Activated B cell treated with CpG ODN at 0.5 μM for 24 hours (primary cell): ENCODE results near the gene MLPH. TPM values are rescaled to one million over a fixed set of nuclear protein-coding genes. Genes with fewer than 3 reads are reported as not detected.

Experiments used
- ATAC-seq: fragments of 200-7000 bp; cut with Tn5 transposase; one replicate; pipeline ENCODE4 v1.10.0; 2021; ENCODE audit warnings: low read depth, mild to moderate bottlenecking, moderate library complexity
- CTCF ChIA-PET: fragments of 350-600 bp; sonication (Branson Sonifier 250); formaldehyde crosslinking; loops from one replicate; lab custom pipeline; 2021; ENCODE audit warnings: antibody characterized with exemption; lab: Charles Lee
- POLR2A ChIA-PET: fragments of 350-600 bp; sonication (Branson Sonifier 250); formaldehyde crosslinking; loops from one replicate; lab custom pipeline; 2021; ENCODE audit warnings: antibody characterized with exemption; lab: Charles Lee
- DNase-seq: peaks from one replicate; pipeline ENCODE4 v3.0.0; 2022
- H3K27ac Mint-ChIP-seq: one replicate; pipeline ENCODE4 v1.8.0; 2020; ENCODE audit warnings: mixed read lengths
- H3K27me3 Mint-ChIP-seq: one replicate; pipeline ENCODE4 v1.8.0; 2021; ENCODE audit warnings: mixed read lengths
- H3K36me3 Mint-ChIP-seq: one replicate; pipeline ENCODE4 v1.8.0; 2021; ENCODE audit warnings: low read depth, mixed read lengths
- H3K4me1 Mint-ChIP-seq: one replicate; pipeline ENCODE4 v1.8.0; 2021; ENCODE audit warnings: mixed read lengths
- H3K4me3 Mint-ChIP-seq: one replicate; pipeline ENCODE4 v1.8.0; 2020; ENCODE audit warnings: mild to moderate bottlenecking, mixed read lengths
- H3K9me3 Mint-ChIP-seq: one replicate; pipeline ENCODE4 v1.8.0; 2020; ENCODE audit warnings: mixed read lengths
- intact Hi-C: fragments of 100-400 bp; cut with micrococcal nuclease; formaldehyde crosslinking; loops from one replicate; pipeline ENCODE4 v1.15.1; 2024
- total RNA-seq: library from RNA; stranded (reverse); gene quantifications from 2 replicates; pipeline ENCODE4 v1.2.3, GENCODE V29; 2022
- TF ChIP-seq, protein P1 (sequence below): fragments of 200-600 bp; IDR thresholded peaks from one replicate; pipeline ENCODE4 v1.8.0; 2022; ENCODE audit warnings: antibody characterized with exemption, mild to moderate bottlenecking

The MLPH gene
- total RNA-seq, 1 donor from 2014 or later, result not detected

DNA sequence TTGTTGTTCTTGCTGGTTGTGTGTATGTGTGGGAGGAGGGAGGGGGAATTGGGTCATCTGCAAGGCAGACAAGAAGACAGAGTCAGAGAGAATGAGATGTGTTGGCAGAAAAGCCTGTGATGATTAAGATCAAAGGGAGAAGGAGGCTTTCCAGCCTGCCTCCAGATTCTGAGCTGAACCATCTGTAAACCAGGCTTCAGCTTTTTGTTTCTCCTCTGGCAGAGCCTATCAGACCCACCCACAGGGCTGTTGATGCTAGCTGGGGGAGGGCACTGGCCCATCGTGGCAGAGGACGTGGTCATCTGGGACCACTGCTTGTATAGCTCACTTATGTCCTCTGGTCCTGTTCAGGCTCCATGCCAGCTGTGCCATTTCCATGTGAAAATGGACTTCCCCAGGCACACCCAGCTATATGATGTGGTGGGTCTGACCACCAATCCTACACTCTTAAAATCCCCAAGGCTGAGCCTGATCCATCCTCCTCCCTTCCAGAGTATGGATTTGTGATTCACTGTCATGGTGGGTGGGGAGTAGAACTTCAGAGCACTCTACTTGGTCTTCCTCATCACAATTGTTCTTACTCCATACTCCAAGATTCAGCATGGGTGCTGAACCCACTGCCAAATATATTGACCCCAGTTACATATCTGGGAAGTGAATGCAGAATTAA, 45.3 kb upstream of the MLPH start:
- TF ChIP-seq, protein P1, sequence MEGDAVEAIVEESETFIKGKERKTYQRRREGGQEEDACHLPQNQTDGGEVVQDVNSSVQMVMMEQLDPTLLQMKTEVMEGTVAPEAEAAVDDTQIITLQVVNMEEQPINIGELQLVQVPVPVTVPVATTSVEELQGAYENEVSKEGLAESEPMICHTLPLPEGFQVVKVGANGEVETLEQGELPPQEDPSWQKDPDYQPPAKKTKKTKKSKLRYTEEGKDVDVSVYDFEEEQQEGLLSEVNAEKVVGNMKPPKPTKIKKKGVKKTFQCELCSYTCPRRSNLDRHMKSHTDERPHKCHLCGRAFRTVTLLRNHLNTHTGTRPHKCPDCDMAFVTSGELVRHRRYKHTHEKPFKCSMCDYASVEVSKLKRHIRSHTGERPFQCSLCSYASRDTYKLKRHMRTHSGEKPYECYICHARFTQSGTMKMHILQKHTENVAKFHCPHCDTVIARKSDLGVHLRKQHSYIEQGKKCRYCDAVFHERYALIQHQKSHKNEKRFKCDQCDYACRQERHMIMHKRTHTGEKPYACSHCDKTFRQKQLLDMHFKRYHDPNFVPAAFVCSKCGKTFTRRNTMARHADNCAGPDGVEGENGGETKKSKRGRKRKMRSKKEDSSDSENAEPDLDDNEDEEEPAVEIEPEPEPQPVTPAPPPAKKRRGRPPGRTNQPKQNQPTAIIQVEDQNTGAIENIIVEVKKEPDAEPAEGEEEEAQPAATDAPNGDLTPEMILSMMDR, result no peak
- Mint-ChIP-seq H3K9me3 (peaks cover 2% of the 10 kb centered on the region), H3K36me3 (no peaks in the 10 kb centered on the region), H3K27me3 (peaks cover 10% of the 10 kb centered on the region), H3K4me3 (no peak overlapping the region), H3K27ac (no peak overlapping the region), H3K4me1 (no peaks in the 10 kb centered on the region)
- intact Hi-C loops, result no loop called here
- ChIA-PET CTCF (interaction anchor here (0.9 kb wide), 1 partner anchor 13 kb away, joined by 3 read pairs; no protein-coding TSS in a partner anchor), POLR2A (no interaction called here)
- ATAC-seq, result no peak
- DNase-seq, result no peak

DNA sequence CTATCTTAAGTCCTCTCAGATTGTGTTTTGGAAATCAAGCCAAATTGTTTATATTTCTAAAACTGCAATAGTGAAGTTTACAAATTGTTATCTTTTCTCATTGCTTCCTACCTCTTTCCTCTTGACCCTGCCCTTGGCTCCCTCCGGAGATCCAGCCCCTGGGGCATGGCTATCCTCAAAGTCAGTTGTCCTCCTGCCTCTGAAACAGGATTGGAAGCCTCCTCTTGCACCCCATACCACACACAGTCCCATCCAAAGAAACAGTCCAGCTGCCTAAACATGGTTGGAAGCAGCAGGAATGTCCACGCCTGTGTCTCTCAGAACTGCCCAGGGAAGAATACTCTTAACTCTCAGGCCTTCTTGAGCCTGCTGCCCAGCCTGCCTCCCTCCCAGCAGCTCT, 43.0 kb upstream of the MLPH start:
- peaks cover 2% of the 10 kb centered on the region for H3K9me3 Mint-ChIP-seq
- ChIA-PET CTCF (no interaction called here), POLR2A (interaction anchor here (0.6 kb wide), 1 partner anchor 1603 kb away, joined by 5 read pairs; no protein-coding TSS in a partner anchor)
- DNase-seq (no peak), ATAC-seq (no peak)
- H3K27ac Mint-ChIP-seq, result no peak overlapping the region
- H3K36me3 Mint-ChIP-seq, result no peaks in the 10 kb centered on the region
- intact Hi-C loops, result no loop called here
- TF ChIP-seq, protein P1, result no peak
- H3K4me3 Mint-ChIP-seq, result no peak overlapping the region
- H3K27me3 Mint-ChIP-seq, result peaks cover 7% of the 10 kb centered on the region
- H3K4me1 Mint-ChIP-seq, result no peaks in the 10 kb centered on the region

DNA sequence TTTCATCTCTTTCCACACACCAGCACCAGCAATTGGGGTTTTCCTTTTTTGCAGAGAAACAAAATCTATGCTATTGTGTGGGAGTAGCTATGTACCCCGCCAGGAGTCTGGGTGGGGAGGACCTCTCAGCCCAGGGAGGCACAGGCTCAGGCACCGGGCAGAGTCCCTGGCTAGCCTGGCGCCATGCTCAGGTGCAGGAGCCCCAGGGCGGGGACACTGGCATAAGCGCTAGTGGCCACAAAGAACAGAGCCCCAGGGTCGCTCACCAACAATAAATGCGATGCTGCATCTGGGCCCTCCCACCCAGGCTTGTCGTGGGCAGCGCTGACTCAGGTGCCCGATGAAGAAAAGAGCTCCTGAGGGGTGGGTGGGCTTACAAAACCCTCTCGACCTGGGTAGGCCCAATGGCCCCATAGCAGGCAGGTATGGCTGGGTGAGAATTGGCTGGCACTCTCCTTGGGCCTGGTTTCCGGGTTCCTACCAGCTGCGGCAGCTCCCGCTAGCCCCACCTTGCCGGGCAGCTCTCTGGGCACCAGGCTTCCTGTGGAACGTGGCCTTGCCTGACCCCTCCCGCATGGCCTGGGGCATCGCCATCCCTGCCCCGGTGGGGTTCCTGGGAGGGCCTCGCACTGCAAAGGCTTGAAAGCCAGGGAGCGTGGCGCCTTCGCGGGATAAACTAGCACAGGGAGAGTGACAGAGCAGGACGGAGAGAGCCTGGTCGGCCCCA, 41.3 kb upstream of the MLPH start:
- no peaks in the 10 kb centered on the region for H3K4me1 Mint-ChIP-seq
- ChIA-PET POLR2A (no interaction called here), CTCF (no interaction called here)
- H3K36me3 Mint-ChIP-seq, result no peaks in the 10 kb centered on the region
- intact Hi-C loops, result no loop called here
- peaks cover 7% of the 10 kb centered on the region for H3K27me3 Mint-ChIP-seq
- no peak for DNase-seq
- ATAC-seq, result no peak
- TF ChIP-seq, protein P1, result no peak
- no peak overlapping the region for H3K27ac Mint-ChIP-seq
- no peak overlapping the region for H3K4me3 Mint-ChIP-seq
- H3K9me3 Mint-ChIP-seq, result no peaks in the 10 kb centered on the region

DNA sequence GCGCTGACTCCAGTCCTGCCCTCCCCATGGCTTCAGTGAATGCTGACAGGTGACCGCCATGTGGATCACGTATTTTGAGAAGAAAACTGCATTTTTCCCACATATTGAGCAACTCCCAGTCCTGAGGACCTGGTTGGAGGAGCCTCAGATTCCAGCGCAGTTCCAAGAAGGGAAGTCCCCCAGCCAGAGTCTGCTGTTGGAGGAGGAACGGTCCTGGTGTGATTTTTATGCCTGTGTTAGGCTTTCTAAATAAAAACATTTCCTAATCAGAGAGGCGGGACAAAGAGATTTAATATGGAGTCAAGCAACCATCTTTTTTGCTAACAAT, 40.7 kb upstream of the MLPH start:
- intact Hi-C loops, result no loop called here
- no peak overlapping the region for H3K27ac Mint-ChIP-seq
- H3K36me3 Mint-ChIP-seq, result no peaks in the 10 kb centered on the region
- peaks cover 7% of the 10 kb centered on the region for H3K27me3 Mint-ChIP-seq
- TF ChIP-seq, protein P1, result no peak
- H3K4me3 Mint-ChIP-seq, result no peak overlapping the region
- ATAC-seq, result no peak
- H3K4me1 Mint-ChIP-seq, result no peaks in the 10 kb centered on the region
- CTCF ChIA-PET, result no interaction called here
- POLR2A ChIA-PET, result no interaction called here
- DNase-seq, result no peak
- H3K9me3 Mint-ChIP-seq, result no peaks in the 10 kb centered on the region

DNA sequence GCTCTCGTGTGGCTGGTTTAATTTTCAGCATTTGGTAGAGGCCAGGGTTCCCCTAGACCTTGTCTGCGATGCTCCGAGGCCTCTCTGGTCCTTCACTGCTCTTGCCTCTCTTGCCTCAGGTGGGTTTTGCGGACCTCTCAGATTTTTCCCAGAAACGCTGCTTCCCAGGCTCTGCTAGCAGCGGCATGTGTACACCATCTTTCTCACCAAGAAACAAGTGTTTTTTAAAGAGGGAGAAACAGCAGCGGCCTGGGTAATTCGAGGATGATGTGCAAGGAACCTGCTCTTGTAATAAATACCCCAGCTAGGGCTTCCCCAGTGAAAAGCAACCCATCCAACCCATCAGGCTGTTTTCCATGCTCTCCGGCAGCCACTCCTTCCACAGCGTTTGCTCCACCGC, 39.6 kb upstream of the MLPH start:
- intact Hi-C loops, result no loop called here
- ChIA-PET POLR2A (interaction anchor here (0.6 kb wide), 1 partner anchor 65 kb away, joined by 3 read pairs; no protein-coding TSS in a partner anchor), CTCF (no interaction called here)
- no peak overlapping the region for H3K27ac Mint-ChIP-seq
- no peaks in the 10 kb centered on the region for H3K9me3 Mint-ChIP-seq
- ATAC-seq, result no peak
- H3K27me3 Mint-ChIP-seq, result peaks cover 10% of the 10 kb centered on the region
- H3K4me3 Mint-ChIP-seq, result no peak overlapping the region
- no peaks in the 10 kb centered on the region for H3K36me3 Mint-ChIP-seq
- TF ChIP-seq, protein P1, result no peak
- no peak for DNase-seq
- H3K4me1 Mint-ChIP-seq, result no peaks in the 10 kb centered on the region
